ENCODE measurements around the gene INHBB.

- TF ChIP-seq CTCF (IDR thresholded peaks at IDR 0.05) (no peak), POLR2A (IDR thresholded peaks at IDR 0.05) (no peak)
These were observed 21.0 kb upstream of the INHBB start for GRCh38 chr2:120324933-120325332.

All from right lobe of liver (tissue), 4 donors.